Activated CD4-positive, alpha-beta T cell treated with anti-CD3 and anti-CD28 coated beads, Interleukin-2, amount 50 U/mL, for 48 hours (primary cell): ENCODE measurements around the gene HLA-DRA.
"Not testable (repeated sequence)": the region's sequence is repeated elsewhere in the genome, so short reads cannot be mapped to it uniquely, and the experiment has no call there.

Experiments used
- DNase-seq, 2 experiments: peaks; one replicate each; pipeline ENCODE4 v3.0.0-alpha.2; 2020

Gene HLA-DRA

DNA sequence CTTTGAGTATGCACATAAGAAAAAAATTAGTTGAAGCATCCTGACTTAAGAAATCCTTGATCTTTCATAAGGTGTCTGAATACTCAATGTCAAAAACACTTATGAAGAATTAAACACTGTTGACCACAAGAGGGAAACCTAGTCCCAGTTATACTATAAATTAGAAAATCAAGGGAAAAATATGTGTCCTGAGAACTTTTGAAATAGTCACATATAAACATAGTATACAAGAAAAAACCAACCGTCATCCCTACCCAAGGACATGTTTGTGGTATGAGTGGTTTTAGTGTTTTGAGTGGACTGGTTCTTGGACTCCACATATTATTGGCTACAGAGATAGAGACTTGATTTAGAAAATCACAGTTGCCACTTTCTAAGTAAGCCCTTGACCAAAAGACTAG is 7.6 kb upstream of the HLA-DRA start:
- DNase-seq = no peak

DNA sequence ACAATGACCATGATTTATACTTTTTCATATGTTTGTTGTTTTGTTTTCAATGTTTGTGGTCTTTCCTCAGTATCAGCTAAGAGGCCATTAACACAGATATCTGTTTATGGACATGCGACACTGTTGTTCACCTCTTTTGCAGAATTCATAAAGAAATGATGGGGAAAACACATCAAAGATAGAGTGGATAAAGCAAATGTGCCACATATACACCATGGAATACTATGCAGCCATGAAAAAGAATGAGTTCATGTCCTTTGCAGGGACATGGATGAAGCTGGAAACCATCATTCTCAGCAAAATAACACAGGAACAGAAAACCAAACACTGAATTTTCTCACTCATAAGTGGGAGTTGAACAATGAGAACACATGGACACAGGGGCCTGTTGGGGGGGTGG is 5.7 kb upstream of the HLA-DRA start:
- DNase-seq = not testable (repeated sequence)

DNA sequence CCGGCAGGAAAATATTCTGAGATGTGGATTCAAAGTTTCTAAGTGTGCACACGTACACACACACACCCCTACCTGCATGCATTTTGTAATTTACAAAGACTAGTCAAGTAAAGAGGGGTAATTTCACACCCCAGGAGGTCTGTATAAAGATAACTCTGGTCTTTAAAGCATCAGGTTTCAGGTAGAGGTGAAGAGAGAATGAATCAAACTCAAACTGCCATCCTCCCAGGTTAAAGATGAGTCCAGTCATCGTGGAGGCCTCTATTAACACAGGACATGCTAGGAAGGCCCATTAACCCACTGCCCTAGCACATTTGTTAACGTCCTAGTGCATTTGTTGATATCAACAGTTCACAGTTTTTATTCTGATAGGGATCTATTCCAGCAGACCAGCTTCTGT is 3.5 kb upstream of the HLA-DRA start:
- DNase-seq = no peak

DNA sequence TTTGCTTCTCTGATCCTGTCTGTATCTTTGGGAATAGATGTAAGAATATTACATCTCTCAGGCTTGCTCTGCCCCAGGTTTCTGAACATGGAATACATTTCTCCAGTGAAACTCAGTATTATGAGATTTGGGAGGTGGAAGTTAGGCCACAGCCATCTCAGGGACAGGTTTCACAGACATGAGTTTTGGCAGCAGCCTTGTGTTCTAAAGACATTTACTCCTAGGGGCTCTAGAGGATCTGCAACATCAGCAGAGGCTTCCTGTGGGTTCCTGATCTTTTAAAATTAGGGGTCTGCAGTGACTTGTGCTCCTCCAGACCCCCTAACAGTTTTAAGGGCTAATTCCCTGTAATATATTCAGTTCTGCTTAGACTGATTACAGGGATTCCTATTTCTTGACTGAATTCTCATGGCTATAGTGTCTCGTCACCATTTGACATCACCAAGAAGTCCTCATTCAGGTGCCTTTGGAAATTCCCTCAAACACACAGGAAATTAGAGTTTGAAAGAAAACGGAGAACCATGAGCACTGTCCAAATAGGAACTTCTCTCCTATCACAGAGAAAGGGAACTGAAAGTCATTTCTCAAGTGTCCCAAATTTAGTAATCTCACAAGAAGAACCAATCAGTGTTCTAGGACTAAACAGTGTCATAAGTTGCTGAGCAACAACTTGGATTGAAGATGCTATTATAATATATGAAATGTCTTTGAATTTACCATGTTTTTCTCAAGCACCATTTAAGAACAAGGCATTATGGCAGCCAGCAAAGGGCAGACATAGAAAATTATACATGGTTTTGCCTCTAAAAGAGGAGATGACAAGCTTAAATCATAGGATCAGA is 2.5 kb upstream of the HLA-DRA start:
- DNase-seq = no peak

DNA sequence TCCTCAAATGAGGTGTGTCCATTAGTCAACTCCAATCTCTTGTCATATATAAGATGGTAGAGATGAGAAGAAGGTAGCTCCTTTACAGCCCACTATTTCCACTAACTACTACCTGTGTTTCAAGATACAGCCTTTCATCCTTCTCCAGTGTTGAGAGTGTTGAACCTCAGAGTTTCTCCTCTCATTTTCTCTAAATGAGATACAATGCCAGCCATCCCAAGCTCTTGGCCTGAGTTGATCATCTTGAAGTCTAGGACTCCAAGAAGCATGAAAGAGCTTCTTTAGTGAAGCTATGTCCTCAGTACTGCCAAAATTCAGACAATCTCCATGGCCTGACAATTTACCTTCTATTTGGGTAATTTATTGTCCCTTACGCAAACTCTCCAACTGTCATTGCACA is 548 bp upstream of the HLA-DRA start:
- no peak for DNase-seq

DNA sequence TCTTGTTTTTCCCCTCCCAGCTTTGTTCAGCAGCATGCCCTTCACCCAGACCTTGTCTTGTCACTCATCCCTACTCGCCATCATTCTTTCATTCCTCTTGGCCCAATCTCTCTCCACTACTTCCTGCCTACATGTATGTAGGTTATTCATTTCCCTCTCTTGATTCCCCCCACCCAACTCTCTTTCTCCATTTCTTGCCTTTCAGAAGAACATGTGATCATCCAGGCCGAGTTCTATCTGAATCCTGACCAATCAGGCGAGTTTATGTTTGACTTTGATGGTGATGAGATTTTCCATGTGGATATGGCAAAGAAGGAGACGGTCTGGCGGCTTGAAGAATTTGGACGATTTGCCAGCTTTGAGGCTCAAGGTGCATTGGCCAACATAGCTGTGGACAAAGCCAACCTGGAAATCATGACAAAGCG is 2.6 kb downstream of the HLA-DRA start:
- no peak for DNase-seq

DNA sequence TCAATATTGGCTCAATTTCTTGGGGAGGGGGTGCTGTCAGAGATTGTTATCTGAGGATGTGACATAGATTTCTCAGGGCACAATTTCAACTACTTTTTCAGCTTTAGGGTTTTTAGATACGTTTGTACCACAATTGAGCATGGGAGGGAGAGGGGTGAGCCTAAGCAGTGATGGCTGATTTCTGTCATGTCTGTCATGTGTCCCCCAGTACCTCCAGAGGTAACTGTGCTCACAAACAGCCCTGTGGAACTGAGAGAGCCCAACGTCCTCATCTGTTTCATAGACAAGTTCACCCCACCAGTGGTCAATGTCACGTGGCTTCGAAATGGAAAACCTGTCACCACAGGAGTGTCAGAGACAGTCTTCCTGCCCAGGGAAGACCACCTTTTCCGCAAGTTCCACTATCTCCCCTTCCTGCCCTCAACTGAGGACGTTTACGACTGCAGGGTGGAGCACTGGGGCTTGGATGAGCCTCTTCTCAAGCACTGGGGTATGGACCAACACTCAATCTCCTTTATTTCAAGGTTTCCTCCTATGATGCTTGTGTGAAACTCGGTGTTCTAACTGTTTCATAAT is 3.4 kb downstream of the HLA-DRA start:
- no peak for DNase-seq

DNA sequence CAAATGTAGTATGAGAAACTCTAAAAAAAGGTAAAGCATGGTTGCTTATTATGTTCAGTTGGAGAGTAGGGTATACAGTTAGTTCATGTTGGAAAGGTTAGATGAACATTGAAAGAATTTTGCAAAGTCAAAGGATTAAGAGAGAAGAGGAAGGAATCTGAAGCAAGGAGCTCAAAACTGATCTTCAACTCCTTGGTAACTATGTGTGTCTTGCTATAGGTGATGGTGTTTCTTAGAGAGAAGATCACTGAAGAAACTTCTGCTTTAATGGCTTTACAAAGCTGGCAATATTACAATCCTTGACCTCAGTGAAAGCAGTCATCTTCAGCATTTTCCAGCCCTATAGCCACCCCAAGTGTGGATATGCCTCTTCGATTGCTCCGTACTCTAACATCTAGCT is 4.7 kb downstream of the HLA-DRA start:
- DNase-seq = no peak

DNA sequence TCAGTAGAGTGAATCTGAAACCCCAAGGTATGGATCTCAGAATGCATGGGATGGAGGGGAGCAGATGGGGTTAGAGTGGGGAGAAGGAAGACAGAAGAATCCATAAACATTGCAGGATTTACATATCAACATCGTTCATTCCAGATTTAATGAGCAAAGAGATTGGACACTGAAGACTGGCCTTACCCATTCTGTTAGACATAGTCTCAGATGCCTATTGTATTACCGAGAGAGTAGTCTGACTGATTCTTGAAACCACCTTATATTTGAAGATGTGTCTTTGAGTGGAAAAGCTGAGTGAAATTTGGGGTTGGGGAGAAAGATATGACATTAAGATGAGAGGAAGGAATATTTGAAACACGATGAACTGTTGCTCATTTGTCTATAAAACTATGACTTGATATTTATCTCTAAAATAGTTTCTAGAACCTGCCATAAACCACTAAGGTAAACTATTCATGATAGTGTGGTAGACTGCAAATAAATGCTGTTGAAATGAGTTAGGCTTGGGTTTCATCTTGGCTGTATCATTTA is 5.7 kb downstream of the HLA-DRA start:
- no peak for DNase-seq

DNA sequence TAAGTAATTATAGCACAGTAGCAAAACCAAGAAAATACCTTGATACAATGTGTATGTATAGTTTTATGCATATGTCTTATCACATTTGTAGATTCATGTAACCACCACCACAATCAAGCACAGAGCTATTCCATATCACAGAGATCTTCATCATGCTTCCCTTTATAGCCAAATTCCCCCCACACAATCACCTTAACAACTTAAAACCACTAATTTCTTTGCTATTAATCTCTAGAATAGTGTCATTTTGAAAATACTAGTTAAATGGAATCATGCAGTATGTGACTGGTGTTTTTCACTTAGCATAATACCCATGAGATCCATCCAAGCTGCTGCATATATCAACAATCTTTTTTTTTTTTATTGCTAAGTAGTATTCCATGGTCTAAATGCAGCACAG is 8.2 kb downstream of the HLA-DRA start:
- no peak for DNase-seq

DNA sequence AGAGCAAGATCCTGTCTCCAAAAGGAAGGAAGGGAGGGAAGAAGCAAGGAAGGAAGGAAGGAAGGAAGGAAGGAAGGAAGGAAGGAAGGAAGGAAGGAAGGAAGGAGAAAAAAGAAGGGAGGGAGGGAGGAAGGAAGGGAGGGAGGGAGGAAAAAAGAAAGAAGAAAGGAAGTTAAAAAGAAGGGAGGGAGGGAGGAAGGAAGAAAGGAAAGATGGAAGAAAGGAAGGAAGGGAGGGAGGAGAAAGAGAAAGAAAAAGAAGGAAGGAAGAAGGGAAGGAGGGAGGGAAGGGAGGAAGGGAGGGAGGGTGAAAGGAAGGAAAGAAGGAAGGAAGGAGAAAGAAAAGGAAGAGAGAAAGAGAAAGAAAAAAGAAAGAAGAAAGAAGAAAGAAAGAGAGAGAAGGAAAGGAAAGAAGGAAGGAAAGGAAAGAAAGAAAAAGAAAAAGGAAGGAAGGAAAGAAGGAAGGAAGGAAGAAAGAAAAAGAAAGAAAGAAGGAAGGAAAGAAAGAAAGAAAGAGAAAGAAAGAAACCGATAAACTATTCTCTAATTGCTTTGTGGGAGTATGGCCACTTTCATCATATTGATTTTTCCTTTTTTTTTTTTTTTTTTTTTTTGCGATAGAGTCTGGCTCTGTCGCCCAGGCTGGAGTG is 9.5 kb downstream of the HLA-DRA start:
- no peak for DNase-seq

DNA sequence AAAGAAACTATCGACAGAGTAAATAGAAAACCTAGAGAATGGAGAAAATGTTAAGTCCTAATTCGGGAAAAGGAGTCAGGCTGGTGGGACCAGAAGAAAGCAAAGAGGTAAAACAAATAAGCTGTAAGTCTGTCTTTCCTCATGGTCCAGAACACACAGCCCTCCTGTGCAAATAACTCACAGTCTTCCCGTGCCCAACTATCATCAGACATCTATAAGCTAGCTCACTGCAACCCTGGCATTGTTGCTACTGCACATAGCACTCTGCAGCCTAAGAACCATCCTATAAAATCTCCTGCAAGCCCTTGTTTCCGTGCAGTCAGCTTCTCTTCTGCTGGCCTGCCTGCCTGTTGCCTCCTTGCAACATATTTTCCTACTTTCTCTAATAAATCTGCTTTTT is 17.4 kb downstream of the HLA-DRA start:
- no peak for DNase-seq

DNA sequence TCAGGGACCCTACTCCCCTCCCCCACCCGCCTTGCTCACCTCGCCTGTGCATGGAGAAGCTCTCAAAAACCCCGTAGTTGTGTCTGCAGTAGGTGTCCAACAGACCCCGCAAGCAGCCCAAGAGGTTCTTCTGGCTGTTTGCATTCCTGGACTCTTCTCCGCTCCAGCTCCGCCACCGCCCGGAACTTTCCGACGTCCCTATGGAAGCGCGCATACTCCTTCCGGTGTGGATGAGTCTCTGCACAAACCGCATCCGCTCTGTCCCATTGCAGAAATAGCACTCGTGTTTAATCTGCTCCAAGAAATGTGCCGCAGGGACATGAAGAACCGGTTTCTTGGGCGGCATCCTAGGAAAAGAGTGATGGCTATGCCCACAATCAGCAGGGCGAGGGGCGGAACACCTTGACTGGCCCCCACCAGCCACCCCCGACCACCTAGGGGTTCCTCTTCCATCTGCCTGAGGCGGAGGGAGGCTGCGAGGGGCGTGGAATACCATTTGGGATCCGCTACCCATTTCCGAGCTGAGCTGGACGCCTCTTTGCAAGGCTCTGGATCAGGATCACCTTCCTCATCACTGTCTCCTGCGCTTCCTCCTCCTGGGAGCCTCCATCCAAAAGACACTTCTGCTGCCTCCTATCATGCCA is 20.2 kb downstream of the HLA-DRA start:
- DNase-seq = no peak

DNA sequence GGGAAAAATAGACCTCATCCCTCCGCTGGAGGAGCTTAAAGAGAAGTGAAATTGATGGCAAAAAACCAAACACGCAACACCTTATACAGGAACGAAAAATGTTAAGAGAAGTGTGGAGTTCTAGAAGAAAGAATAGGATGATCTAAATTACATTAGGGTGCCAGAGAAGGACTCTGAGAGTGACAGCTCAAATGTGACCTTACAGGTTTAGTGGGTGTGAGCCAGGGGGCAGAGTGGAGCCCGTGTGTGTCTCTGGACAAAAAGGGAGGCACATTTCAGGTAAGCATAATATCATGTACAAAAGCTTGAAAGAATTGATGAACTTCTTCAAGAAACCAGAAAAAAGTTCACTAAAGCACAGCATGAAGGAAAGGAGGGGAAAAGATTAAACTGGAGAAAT is 20.8 kb downstream of the HLA-DRA start:
- no peak for DNase-seq

DNA sequence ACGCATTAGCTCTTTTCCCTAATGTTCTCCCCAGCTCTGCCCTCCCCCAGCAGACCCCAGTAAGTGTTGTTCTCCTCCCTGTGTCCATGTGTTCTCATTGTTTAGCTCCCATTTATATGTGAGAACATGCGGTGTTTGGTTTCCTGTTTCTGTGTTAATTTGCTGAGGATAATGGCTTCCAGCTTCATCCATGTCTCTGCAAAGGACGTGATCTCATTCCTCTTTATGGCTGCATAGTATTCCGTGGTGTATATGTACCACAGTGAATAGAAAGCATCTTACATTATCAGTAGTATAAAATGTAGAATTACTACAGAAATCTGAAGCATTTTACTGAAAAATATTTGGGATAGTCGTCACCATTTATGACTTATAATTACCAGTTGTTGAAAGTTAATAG is 21.8 kb downstream of the HLA-DRA start:
- DNase-seq = no peak

DNA sequence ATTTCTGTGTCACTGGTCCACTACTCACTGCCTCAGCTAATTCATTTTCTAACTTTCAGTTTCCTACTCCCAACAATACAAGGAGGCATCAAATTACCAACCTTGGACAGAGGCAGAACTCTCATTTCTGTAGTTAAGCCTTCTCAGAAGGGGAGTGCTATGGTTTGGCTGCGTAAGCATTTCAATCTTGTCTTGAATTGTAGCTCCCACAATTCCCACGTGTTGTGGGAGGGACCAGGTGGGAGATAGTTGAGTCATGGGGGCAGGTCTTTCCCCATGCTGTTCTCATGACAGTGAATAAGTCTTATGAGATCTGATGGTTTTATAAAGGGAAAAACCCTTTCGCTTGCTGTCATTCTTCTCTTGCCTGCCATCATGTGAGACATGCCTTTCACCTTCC is 22.9 kb downstream of the HLA-DRA start:
- peak; percentile 72 to 80 for DNase-seq

DNA sequence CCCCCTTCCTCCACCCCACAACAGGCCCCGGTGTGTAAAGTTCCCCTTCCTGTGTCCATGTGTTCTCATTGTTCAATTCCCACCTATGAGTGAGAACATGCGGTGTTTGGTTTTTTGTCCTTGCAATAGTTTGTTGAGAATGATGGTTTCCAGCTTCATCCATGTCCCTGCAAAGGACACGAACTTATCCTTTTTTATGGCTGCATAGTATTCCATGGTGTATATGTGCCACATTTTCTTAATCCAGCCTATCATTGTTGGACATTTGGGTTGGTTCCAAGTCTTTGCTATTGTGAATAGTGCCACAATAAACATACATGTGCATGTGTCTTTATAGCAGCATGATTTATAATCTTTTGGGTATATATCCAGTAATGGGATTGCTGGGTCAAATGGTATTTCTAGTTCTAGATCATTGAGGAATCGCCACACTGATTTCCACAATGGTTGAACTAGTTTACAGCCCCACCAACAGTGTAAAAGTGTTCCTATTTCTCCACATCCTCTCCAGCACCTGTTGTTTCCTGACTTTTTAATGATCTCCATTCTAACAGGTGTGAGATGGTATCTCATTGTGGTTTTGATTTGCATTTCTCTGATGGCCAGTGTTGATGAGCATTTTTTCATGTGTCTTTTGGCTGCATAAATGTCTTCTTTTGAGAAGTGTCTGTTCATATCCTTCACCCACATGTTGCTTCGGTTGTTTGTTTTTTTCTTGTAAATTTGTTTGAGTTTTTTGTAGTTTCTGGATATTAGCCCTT is 28.2 kb downstream of the HLA-DRA start:
- not testable (repeated sequence) for DNase-seq

DNA sequence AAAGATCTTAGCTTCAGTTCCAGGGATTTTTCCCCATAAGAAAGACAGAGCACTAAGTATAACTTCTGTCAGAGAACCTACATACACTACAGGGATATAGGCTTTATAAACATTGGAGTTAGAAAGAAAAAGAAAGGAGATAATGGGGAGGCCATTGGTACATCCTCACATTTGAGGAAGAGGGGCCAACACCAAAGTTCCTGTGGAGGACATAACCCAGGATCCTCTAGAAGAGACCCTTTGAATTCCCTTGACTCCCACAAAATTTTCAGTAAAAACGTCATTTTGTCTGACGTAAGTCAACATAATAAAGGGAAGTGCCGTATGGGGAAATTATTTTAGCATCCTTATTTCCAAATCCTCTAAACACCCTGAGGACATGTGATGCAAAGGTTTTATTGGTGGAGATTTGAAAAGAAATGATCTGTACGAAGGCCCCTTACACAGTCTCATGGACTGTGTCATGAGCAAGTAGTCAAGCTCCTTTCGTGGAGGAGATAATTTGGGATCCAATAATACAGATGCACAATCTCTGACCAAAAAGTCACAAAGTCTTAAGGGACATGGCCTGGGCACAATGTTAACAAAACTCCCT is 33.2 kb downstream of the HLA-DRA start:
- DNase-seq = no peak

DNA sequence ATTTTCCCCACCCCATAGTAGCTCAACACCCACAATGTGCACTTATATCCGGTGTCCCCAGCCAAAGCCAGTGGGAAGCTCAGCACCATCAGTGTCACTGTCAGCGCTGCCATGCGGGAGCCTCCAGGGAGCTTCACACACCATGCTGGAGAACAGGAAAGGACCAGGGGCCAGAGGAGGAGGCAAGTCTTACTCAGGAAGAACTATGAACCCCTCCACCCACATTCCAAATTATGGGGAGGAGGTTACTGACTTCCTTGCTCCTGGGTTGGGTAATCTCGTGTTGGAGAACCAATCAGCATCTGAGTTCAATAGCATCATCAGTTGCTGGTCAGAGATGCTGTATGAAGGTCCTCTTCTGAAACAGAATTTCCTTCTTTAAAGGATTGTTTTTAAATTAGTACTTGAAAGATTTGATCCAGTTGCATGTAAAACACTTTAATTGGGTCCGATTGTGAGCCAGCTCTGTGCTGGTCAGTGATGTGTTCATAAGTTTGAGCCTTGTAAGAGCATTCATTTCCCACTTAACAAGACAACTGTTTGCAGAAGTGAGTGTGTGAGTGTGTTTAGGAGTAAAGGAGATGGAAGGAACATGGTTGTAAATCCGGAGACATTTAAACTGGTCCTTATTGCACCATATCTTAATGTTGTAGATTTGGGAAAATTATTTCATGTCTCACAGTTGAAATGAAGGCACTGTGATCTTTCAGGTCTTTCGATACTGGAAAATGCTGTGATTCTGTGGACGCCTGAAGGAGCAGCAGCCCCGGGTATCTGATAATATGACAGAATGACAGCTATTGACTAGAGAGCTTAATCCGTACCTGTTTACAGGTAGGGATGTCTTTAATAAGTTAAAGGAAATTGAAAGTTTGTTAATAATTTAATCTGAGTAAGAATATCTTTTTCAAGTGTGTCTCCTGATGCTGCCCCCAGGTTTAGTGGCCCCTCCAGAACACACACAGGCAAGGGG is 34.0 kb downstream of the HLA-DRA start:
- DNase-seq = not testable (repeated sequence)

DNA sequence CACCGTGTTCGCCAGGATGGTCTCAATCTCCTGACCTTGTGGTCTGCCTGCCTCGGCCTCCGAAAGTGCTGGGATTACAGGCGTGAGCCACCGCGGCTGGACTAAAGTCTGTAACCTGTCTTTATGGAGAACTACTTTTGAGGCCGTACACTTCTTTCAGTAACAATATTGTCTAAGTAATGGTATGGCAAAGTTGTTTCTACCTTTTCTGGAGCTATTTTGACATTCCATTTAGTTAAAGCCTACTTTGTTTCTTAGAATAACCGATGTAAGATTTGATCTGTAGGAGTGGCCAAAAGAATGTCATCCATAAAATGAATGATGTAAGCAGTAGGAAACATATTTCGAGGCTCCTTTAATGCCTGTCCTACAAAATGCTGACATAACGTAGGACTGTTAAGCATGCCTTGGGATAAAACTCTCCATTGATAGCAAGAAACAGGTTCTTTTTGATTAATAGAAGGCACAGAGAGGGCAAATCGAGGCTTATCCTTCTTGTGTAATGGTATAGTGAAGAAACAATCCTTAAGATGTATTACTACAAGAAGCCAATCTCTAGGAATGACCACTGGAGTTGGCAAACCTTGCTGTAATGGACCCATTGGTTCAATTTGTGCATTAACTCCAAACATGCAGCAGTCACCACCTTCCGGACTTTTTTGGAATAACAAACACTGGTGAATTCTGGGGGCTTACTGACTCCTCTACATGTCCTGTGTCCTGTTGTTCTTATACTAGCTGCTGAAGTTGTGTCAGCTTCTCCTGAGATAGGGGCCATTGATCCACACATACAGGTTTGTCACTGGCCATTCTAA is 35.9 kb downstream of the HLA-DRA start:
- no peak for DNase-seq
